Fibroblast of skin of right quadriceps (primary cell): Measurements from ENCODE around the gene ZNF20.
A peak's percentile ranks its signal among the peaks of the same experiment; 100 is the strongest.
"Not testable (repeated sequence)": the region's sequence is repeated elsewhere in the genome, so short reads cannot be mapped to it uniquely, and the experiment has no call there.

Experiments
- DNase-seq: peaks from one replicate; pipeline ENCODE4 v3.0.0-alpha.2; 2013

ZNF20 gene

GRCh38 chr19:12111943-12112637 is 28.1 kb downstream of the ZNF20 start:
- DNase-seq = no peak

GRCh38 chr19:12111176-12111575 is 29.0 kb downstream of the ZNF20 start:
- no peak for DNase-seq

- DNase-seq = not testable (repeated sequence)
Observed at GRCh38 chr19:12103909-12104308, 36.2 kb downstream of the ZNF20 start.

- DNase-seq = no peak
Observed at GRCh38 chr19:12098040-12098439, 42.1 kb downstream of the ZNF20 start.

- peak; percentile 13 for DNase-seq
Observed at GRCh38 chr19:12095111-12095790, 44.9 kb downstream of the ZNF20 start.

- no peak for DNase-seq
Observed at GRCh38 chr19:12093777-12094176, 46.4 kb downstream of the ZNF20 start.

GRCh38 chr19:12092956-12093355 is 47.2 kb downstream of the ZNF20 start:
- peak; percentile 15 for DNase-seq

- DNase-seq = peak; percentile 91
Observed at GRCh38 chr19:12092065-12092867, 47.9 kb downstream of the ZNF20 start.

GRCh38 chr19:12090807-12091206 is 49.3 kb downstream of the ZNF20 start:
- peak; percentile 37 for DNase-seq

GRCh38 chr19:12085074-12085818 is 54.9 kb downstream of the ZNF20 start:
- no peak for DNase-seq

- DNase-seq = not testable (repeated sequence)
Observed at GRCh38 chr19:12083336-12083735, 56.8 kb downstream of the ZNF20 start.
